Mammary microvascular endothelial cell (primary cell): ENCODE results near the gene KCNA2. TPM values are rescaled to one million over a fixed set of nuclear protein-coding genes. Genes with fewer than 3 reads are reported as not detected.

Experiments used
- total RNA-seq: library from RNA; depleted of rRNA; stranded (reverse); fragments of >200 nt; gene quantifications from 2 replicates; pipeline ENCODE4 v1.2.3, GENCODE V29; 2015

The KCNA2 gene
- total RNA-seq = not detected in 2 replicates

GRCh38 chr1:110605901-110606656, at the start of gene KCNA2:
KCNA2 (minus strand) TSS chr1:110606358; CDS start chr1:110604782, 1,576 bp downstream.

Other genes with a start within 250 kb of the KCNA2 start
- 0.20 and 1.5 TPM in 2 replicates for gene SLC16A4, start 215.3 kb downstream of the KCNA2 start, total RNA-seq
- 163 and 210 TPM in 2 replicates for gene LAMTOR5, start 198.7 kb downstream of the KCNA2 start, total RNA-seq
- not detected in 2 replicates for gene PROK1, start 155.2 kb downstream of the KCNA2 start, total RNA-seq
- not detected in 2 replicates for gene KCNA10, start 87.2 kb downstream of the KCNA2 start, total RNA-seq
- not detected in 2 replicates for gene KCNA3, start 68.6 kb upstream of the KCNA2 start, total RNA-seq